GM18870 (cell line): ENCODE measurements around the gene DZIP1L.
"Not testable (repeated sequence)": the region's sequence is repeated elsewhere in the genome, so short reads cannot be mapped to it uniquely, and the experiment has no call there.

Experiments
- ATAC-seq: cut with Tn5 transposase; IDR thresholded peaks from one replicate; pipeline ENCODE4 v1.9.1; 2021; ENCODE audit warnings: moderate library complexity; ENCODE audit not compliant: unreplicated experiment

The DZIP1L gene

DNA sequence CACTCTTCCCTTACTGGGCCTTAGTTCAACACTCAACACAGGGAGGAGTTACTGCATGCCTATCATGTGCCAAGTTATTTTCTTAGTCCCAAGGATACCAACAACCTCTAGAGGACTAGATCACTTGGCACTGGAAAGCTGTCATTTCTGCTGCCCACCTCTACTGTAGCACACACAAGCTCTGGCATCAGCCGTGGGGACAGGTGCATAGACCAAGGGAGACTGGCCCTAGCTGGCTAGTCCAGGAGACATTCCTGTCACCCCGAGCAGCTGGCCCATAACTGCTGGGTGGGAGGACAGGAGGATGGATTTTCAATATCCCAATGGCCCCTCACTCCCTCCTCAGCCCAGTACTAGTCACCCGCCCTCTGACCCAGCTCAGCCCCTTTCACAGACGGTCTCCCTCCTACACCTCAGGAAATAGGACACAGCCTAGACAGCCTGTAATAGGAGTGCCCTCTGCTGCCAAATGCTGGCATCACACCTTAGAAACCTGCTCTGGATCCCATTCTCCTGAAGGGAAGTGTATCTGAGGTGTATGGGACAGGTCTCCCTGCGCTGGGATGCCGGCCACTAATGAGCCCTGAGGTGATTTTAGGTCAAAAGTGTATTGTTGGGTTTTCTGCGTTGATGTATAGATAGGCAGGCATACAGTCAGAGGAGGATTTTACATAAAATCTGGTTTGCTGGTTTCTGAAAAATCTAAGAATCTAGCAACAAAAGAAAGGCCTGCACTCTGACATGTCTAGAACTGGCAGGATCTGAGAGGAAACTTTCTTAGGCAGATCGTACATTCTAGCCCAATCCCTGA is 3.4 kb upstream of the DZIP1L start:
- ATAC-seq, result peak; percentile 67

- ATAC-seq, result no peak
These were observed 933 bp downstream of the DZIP1L start for GRCh38 chr3:138114431-138114918.

- ATAC-seq, result no peak
These were observed 2.1 kb downstream of the DZIP1L start for GRCh38 chr3:138113326-138113725.

GRCh38 chr3:138112362-138112761 is 3.0 kb downstream of the DZIP1L start:
- ATAC-seq, result no peak

DNA sequence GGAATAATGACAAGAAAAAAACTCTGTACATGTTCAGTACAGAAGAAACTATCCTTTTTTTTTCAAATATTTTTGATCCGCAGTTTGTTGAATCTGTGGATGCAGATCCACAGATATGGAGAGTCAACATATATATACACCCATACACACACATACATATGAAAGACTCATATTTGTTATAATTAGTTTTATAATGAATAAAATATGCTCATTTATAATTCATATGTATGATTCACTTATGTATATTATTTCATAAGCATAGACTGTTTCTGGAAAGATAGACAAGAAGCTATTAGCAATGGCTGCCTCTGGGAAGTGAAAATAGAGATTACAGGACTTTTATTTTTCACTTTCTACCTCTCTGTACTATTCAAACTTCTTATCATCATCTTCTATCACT is 9.8 kb downstream of the DZIP1L start:
- no peak for ATAC-seq

DNA sequence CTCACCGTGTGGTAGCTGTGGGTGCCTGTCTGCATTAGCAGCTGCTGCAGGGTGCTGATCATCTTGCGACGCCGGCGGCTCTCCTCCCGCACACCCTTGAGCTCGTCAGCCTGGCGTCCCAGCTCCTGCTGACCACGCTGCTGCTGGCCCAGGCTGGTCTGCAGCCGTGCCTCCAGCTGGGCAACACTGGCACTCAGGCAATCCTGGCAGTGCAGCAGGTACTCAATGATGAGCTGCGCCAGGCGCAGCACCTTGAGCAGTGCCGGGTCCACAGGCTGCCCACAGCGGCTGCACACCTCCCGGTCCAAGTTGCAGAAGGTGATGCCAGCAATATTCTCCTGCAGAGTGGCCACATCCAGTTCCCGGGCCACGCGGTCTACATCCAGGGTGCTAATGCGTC is 11.9 kb downstream of the DZIP1L start:
- ATAC-seq, result no peak

- ATAC-seq, result not testable (repeated sequence)
These were observed 14.0 kb downstream of the DZIP1L start for GRCh38 chr3:138101351-138101940.

GRCh38 chr3:138099417-138099816 is 16.0 kb downstream of the DZIP1L start:
- no peak for ATAC-seq

DNA sequence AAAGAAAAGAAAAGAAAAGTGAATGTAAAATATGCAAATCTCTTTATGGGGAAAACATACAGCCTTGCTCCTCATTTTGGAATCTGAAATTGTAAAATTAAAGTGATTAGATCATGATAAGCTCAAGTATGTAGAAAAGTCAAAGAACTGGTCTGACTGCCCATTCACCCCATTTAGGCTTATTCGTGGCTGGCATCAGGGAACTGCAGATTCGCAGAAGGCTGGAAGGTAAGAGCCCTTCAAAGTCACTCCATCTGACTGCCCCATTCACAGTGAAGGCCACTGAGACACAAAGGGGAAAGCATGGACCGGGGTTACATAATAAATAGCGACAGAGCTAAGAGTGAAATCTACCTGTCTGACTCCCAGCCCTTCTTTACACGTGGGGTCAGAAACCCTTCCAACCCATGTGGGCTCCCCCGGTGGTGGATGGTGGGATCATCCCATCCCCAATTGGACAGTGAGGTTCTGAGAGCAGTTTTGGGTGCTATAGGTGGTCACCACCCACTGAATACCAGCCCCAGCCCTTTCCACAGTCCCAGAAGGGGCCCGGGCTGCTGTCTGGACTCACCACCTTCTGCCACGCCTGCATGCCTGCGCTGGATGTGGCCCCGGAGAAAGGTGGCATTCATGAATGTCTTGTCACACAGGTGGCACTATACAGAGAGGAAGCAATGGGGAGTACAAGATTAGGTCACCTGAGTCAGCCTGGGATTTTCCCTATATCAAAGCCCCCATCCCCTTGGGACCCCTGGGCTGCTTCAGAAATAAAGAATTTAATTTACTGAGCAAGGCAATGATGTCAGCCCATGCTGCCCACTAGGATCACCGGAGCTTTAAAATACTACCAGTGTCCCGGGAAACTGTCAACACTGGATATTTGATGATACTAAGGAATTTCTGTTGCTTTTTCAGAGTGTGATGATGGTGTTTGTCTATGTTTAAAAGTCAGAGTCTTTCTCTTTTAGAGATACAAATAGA is 17.9 kb downstream of the DZIP1L start:
- ATAC-seq, result no peak

- no peak for ATAC-seq
These were observed 21.7 kb downstream of the DZIP1L start for GRCh38 chr3:138093721-138094120.

DNA sequence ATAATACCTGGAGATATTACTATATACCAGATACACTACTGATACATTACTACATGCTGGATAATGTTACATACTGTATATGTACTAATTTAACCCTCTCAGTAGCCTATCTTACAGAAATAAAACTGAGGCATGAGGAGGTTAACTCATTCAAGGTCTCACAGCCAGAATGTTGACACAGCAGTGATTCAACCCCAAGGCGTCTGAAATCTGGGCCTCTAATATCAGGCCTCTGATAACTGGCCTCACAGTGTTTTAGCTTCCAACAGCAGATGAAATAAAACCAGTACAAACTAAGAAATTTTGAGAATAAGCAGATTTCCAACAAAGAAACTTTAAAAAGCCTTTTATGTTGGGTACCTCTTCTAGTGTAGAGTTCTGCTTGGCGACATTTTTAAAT is 23.4 kb downstream of the DZIP1L start:
- no peak for ATAC-seq

DNA sequence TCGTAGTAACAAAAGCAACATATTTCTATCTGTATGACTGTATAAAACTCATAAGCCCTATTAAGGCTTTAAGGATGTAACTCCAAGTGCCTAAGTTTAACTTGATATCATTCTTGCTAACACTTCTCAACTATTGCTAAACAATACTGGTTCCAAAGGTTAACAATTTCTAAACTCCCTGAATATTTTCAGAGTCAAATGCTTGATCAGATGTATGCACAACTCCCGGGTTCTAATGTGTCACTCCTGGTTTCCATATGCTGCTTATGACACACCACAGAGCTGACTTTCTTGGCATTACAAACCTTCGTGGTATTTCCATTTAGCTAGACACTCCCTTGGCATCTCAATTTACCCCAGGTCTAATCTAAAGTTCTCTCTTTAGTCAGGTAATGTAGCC is 26.3 kb downstream of the DZIP1L start:
- ATAC-seq, result no peak

DNA sequence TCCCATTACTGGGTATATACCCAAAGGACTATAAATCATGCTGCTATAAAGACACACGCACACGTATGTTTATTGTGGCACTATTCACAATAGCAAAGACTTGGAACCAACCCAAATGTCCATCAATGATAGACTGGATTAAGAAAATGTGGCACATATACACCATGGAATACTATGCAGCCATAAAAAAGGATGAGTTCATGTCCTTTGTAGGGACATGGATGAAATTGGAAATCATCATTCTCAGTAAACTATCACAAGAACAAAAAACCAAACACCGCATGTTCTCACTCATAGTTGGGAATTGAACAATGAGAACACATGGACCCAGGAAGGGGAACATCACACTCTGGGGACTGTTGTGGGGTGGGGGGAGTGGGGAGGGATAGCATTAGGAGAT is 29.7 kb downstream of the DZIP1L start:
- not testable (repeated sequence) for ATAC-seq

GRCh38 chr3:138084196-138084595 is 31.2 kb downstream of the DZIP1L start:
- no peak for ATAC-seq

- peak; percentile 6 for ATAC-seq
These were observed 32.4 kb downstream of the DZIP1L start for GRCh38 chr3:138082992-138083386.

DNA sequence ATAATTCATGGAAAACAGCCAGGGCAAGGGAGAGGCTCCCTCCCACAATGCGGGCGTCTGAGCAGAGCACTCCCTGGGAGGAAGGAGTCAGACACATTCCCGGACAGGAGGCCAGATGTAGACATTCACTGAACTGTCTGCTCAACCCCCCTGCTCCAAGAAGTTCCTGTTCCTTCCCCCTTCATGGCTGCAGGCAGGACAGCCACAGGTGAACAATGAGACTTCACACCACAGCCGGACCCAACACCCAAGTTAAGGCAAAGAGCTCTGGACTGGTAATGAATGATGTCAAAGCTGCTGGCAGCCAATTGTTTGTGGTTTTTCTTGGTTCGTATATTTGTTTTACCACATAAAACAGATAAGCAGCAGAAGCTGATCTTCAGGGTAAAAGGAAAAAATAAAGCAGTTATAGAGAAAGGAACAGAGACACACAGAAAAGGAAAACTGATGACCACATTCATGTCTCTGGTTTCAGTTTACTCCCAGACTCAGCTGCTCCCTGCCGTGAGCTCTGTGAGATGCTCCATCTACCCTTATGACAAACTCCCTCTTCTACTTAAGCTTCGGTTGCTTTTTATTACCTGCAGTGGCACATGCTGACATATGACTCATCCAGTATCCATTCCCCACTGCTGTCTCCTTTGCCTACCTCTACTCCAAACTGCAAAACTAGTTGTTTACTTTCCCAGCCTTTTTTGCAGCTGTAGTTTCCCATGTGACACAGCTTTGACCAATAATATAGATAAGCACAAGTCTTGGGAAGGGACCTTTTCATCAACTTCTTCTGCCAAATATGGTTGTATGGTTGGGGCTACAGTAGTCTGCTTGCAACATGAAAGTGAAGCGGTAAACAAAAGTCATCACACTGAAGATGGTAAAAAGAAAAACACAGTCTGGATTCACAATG is 33.1 kb downstream of the DZIP1L start:
- ATAC-seq, result peak; percentile 64

DNA sequence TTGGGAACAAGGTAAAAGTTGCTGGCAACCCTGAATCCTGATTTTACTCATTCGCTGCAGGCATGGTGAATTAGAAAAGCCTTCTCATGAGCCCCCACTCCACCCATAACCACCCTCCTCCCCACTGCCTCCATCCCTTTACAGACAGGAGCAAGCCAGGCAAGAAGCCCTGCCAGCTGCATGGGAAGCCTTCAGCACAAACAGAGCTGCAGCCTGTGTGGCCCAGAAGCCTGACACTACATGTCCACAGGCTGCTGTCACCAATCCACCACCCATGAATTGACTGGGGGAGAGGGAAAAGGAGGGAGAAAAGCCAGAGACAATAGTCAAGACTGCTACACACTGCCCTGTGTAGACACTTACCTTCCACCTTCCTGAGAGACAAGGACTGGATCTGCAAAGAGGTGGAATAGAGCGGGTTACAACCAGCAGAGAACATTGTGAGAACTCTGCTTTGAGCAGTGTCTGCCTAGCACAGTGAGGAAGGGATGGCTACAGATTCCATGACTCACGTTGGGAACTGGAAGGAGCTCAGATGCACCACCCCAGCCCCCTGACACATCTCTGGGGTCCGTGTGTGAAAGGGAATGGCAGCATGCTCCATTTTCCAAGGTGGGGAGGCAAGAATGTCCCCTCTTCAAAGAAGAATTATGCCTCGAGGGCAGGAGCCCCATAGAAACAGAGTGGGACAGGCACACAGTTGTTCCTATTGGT is 33.9 kb downstream of the DZIP1L start:
- no peak for ATAC-seq

DNA sequence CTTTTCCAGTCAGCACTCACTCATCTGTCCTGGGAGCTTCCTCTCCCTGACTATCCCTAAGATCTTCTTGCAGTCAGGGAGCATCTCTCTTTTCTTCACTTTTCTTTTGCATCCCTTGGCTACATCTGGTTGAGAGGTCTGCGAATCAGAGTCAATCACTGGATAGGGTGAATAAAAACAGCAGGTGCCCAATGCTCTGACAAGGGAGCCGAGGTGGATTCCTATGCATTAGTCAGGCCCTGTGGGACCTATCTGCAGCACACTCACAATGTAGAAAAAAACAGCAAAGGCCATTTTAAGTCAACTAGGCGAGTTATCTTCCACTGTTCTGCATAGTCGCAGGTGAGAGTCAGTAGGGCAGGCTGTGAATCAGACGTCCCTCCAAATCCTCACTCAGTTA is 35.5 kb downstream of the DZIP1L start:
- ATAC-seq, result no peak

DNA sequence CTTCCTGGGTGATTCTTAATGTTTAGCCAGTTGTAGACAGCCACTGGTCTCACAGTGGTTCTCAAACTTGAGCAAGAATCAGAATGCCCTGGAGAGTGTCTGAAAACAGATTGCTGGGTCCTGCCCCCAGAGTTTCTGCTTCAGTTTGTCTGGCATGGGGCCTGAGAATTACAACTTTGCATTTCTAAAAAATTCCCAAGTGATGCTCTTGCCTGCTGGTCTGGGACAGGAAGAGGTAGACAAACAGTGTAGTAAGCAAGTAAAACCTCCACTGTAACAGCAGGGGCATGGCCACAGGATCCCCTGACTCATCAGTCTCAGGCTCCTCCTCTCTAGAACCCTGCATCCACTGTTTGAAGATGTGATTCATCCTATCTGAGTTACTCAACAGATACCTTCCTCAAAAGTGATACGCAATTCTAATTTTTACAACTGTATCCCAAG is 36.5 kb downstream of the DZIP1L start:
- no peak for ATAC-seq

DNA sequence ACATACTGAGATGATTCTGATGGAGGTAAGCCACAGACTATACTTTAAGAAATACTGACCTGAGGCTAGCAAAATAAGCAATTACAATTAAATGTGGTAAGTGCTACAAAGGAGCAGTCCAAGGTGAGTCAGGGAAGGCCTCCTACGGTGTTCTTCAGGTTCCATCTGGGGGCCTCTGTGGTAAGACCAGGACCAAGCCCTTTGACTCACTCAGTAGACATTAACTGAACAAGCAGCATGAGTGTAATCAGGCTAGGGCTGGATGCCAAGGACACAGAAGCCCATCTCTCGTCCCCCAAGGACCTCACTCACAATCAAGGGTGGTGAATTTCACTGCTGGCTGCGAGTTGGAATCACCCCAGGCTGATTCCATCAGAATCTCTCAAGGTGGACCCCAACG is 37.3 kb downstream of the DZIP1L start:
- no peak for ATAC-seq
